Stimulated activated CD4-positive, alpha-beta T cell treated with anti-CD3 and anti-CD28 coated beads, Interleukin-1b, Interleukin-23, amount 100 ng/mL, for 1 hour (primary cell): ENCODE measurements around the gene NACC2.
"Not testable (repeated sequence)": the region's sequence is repeated elsewhere in the genome, so short reads cannot be mapped to it uniquely, and the experiment has no call there.

Source experiments
- DNase-seq, 2 donors: peaks; one replicate each; pipeline ENCODE4 v3.0.0-alpha.2; 2020; ENCODE audit warnings: low read depth in 2 of 2

Gene NACC2

DNA sequence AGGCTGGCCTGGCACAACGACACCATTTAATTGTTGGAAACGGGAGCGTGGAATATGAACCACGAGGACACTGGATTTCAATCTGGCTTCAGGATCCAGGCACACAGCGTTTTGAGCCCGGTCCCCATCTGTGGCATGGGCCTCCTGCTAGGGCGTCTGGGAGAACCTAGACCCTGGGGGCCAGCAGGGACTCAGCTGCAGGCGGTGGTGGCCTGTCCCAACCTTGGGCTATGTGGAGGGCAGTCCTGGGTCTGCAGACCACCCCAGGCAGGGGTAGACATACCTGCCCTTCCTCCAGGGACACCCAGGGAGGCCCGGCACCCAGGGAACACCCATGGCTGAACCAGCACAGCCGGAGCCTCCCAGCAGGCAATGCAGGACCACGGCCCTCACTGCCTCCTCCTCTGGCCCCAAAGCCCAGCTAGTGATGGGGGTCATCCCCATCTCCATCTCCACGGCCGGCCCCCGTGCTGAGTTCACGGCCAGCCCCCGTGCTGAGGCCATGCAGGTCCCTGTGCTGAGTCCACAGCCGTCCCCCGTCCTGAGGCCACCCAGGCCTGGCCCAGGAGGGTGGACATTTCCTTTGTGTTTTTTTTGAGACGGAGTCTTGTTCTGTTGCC is 115.4 kb downstream of the NACC2 start:
- DNase-seq: no peak

GRCh38 chr9:135978642-135979546 is 116.2 kb downstream of the NACC2 start:
- peak in 1 of 2 donors; percentile 57 for DNase-seq

GRCh38 chr9:135976944-135977343 is 118.1 kb downstream of the NACC2 start:
- no peak for DNase-seq

DNA sequence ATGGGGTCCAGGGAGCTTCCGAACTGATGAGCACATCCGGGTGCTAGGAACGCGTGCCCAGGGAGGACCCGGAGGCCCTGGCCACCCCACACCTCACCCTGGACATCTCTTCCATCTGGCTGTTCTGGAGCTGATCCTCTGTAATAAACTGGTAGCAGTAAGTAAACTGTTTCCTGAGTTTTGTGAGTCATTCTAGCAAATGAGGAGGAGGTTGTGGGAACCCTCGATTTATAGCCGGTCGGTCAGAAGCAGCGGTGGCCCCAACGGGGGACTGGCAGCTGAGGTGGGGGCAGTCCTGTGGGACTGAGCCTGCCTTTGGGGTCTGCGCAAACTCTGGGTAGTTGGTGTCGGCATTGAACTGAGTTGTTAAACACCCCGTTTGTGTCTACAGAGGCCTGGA is 118.6 kb downstream of the NACC2 start:
- no peak for DNase-seq

GRCh38 chr9:135975834-135976233 is 119.3 kb downstream of the NACC2 start:
- DNase-seq: no peak

GRCh38 chr9:135974220-135974573 is 120.9 kb downstream of the NACC2 start:
- DNase-seq: no peak

GRCh38 chr9:135973277-135974219 is 121.5 kb downstream of the NACC2 start:
- no peak for DNase-seq

DNA sequence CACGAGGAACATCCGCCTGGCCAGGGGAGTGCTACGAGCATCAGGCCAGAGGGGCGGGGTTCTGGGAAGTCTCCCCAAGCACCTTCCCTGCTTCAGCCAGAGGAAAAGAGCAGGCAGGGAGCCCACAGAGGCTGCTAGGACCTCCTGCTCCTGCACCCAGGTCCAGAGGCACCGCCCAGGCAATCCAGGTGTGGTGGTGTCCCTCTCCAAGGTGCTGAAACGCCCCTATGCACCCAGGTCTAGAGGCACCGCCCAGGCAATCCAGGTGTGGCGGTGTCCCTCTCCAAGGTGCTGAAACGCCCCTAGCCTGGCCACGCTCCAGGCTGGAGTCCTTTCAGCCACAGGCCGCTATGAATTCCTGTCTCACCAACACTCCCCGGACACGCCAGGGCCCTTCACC is 123.2 kb downstream of the NACC2 start:
- DNase-seq: no peak

- DNase-seq: no peak
Measured at GRCh38 chr9:135971111-135971766, 123.8 kb downstream of the NACC2 start.

GRCh38 chr9:135970128-135970815 is 124.8 kb downstream of the NACC2 start:
- DNase-seq: no peak

DNA sequence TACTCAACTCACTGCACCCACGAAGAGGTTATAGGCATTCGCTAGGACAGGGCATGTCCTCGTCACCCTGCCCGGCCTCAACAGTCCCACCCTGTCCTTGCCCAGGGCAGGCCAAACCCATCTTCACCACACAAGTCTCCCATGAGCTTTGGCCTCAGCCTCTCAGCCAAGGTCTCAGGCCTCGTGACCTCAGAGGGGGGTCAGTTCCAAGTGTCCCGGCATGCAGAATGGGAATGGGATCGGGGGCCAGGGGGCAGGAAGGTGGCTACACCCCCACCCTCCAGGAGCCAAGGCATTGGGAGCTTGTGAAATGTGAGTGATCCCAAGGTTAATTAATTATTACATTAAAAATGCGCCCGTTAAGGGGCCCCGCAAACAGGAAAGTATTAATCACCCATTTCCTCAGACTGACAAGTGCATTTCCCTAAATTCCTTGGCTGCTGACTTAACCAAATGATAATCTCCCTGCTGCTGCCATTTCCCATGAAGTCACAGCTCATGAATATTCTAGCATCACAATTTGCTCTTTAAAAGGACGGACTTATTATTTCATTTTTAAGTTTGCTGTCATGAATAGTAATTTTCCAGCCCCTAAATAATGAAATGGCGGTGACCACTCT is 125.9 kb downstream of the NACC2 start:
- DNase-seq: no peak

DNA sequence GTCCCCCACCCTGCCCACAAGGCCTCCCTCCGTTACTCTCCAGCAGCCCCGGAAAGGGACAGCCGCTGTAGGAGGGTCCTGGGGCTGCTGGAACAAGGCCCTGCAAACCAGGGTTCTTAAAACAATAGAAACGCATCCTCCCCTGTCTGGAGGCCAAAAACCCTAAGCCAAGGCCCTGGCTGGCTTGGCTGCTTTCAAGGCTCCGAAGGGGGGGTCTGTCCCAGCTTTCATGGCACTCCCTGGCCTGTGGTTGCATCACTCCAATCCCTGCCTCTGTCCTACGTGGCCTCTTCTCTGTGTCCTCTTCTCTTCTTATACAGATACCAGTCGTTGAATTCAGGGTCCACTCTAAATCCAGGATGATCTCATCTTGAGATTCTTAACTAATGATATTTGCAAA is 126.5 kb downstream of the NACC2 start:
- no peak for DNase-seq

GRCh38 chr9:135968083-135968476 is 127.0 kb downstream of the NACC2 start:
- no peak for DNase-seq

- DNase-seq: not testable (repeated sequence)
Measured at GRCh38 chr9:135966916-135967260, 128.2 kb downstream of the NACC2 start.

DNA sequence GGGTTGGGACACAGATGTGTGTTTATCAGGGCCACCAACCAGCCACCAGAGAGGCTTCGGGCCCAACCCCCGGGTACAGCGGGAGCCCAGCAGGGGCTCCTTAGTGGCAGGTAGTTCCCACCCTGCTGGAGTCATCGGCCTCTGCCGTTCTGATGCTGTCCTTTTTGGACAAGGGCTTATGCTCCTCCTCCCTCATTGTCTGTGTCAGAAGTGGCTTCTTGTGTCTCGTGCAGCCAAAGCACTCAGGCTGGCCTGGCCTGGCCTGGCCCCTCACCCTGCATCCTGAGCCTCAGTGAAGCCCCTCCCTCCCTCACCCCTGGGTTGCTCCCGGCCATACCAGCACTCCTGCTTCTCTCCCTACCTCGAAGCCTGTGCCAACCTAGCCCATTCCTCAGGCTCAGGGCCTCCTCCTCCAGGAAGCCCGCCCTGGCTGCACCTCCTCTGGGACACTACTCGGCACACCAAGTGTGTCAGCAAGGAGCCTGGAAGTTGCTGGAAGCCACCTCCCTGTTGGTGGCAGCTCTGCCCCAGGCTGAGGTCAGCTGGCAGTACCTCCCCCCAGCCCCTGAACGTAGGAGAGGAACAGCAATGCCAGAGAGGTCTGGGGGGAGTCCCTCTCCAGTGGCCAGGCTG is 129.8 kb downstream of the NACC2 start:
- DNase-seq: no peak

DNA sequence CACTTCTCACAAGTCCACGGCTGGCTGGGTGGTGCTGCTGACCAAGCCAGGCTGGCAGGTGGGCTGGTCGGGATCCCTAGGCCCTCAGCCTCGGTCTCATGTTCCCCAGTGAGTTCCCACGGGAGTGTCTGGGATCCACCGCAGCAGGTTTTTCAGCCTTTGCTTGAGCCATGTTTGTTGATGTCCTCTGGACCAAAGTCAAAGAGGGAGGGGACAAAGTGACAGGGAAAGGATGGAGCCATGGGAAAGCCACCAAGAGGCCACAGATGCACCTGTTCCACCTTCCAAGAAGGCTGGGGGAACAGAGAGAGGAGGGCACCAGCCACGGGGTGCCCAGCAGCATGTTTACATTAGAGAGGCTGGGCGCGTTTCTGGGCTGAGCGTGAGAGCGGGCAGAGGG is 131.2 kb downstream of the NACC2 start:
- DNase-seq: no peak

DNA sequence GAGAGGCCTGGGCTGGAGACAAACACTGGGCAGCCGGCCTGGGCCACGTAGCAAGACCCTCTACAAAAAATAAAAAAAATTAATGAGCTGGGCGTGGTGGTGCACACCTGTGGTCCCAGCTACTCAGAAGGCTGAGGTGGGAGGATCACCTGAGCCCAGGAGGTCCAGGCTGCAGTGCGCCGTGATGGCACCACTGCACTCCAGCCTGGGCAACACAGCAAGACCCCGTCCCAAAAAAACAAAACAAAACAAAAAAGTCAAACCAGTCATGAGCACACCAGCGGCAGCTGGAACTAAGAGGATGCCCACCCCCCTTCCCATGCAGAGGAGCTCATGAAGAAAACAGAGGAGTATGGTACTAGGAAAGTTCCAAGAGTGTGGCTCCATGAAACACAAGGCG is 131.8 kb downstream of the NACC2 start:
- no peak for DNase-seq

- DNase-seq: no peak
Measured at GRCh38 chr9:135962696-135963307, 132.3 kb downstream of the NACC2 start.

GRCh38 chr9:135961811-135962695 is 133.0 kb downstream of the NACC2 start:
- no peak for DNase-seq
